ENCODE data around the gene ALG8. TPM values are rescaled to one million over a fixed set of nuclear protein-coding genes. Genes with fewer than 3 reads are reported as not detected.
"Not testable (repeated sequence)": the region's sequence is repeated elsewhere in the genome, so short reads cannot be mapped to it uniquely, and the experiment has no call there.

Gene ALG8
- total RNA-seq, 2 donors from 2014 or later, result 22.7 to 40.1 TPM

DNA sequence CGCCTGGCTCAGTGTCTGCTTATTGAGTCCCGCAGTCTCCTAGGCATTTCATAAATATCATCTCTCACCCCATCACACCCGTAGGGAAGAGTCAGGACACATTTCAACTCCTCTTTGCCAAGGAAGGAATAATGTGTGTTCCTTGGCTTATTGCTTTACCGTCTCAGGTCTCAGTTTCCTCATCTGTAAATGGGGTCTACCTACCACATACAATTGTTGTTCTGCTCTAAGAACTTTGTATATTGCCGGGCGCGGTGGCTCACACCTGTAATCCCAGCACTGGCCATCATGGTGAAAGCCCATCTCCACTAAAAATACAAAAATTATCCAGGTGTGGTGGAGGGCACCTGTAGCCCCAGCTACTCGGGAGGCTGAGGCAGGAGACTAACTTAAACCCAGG is 78.9 kb downstream of the ALG8 start:
- Histone ChIP-seq H3K36me3 (no peaks in the 10 kb centered on the region), H3K4me3 (no peak overlapping the region), H3K27ac (no peak overlapping the region), H3K27me3 (no peaks in the 10 kb centered on the region), H3K4me1 (no peaks in the 10 kb centered on the region), H3K9me3 (no peaks in the 10 kb centered on the region), H3K9ac (ENCODE audit: low read depth in 2 of 2, low read length in 2 of 2) (no peak overlapping the region)
- no peak for TF ChIP-seq CTCF (IDR thresholded peaks at IDR 0.05)
- no peak for DNase-seq
- intact Hi-C loops (cut with DNase I), result no loop called here

- intact Hi-C loops (cut with DNase I), result not testable (repeated sequence)
Observed at GRCh38 chr11:78059749-78060328, 79.6 kb downstream of the ALG8 start.

GRCh38 chr11:78057462-78058055 is 81.9 kb downstream of the ALG8 start:
- H3K36me3 ChIP-seq, result no peaks in the 10 kb centered on the region
- H3K4me3 ChIP-seq, result no peak overlapping the region
- TF ChIP-seq CTCF (IDR thresholded peaks at IDR 0.05), result no peak
- H3K27ac ChIP-seq, result no peak overlapping the region
- DNase-seq, result no peak
- intact Hi-C loops (cut with DNase I), result no loop called here
- no peaks in the 10 kb centered on the region for H3K9me3 ChIP-seq
- no peaks in the 10 kb centered on the region for H3K27me3 ChIP-seq
- H3K9ac ChIP-seq (ENCODE audit: low read depth in 2 of 2, low read length in 2 of 2), result no peak overlapping the region
- H3K4me1 ChIP-seq, result no peaks in the 10 kb centered on the region

More at GRCh38 chr11:78059749-78060328, 79.6 kb downstream of the ALG8 start:
- not testable (repeated sequence) for H3K4me3 ChIP-seq; H3K36me3 ChIP-seq; H3K27ac ChIP-seq; DNase-seq; H3K9ac ChIP-seq (ENCODE audit: low read depth in 2 of 2, low read length in 2 of 2); H3K27me3 ChIP-seq; H3K4me1 ChIP-seq; H3K9me3 ChIP-seq

GRCh38 chr11:78056093-78056492 is 83.3 kb downstream of the ALG8 start:
- Histone ChIP-seq H3K27ac (no peak overlapping the region), H3K4me3 (no peak overlapping the region), H3K27me3 (no peaks in the 10 kb centered on the region), H3K36me3 (no peaks in the 10 kb centered on the region), H3K9me3 (no peaks in the 10 kb centered on the region), H3K4me1 (no peaks in the 10 kb centered on the region), H3K9ac (ENCODE audit: low read depth in 2 of 2, low read length in 2 of 2) (no peak overlapping the region)
- intact Hi-C loops (cut with DNase I), result no loop called here
- no peak for TF ChIP-seq CTCF (IDR thresholded peaks at IDR 0.05)
- DNase-seq, result no peak

DNA sequence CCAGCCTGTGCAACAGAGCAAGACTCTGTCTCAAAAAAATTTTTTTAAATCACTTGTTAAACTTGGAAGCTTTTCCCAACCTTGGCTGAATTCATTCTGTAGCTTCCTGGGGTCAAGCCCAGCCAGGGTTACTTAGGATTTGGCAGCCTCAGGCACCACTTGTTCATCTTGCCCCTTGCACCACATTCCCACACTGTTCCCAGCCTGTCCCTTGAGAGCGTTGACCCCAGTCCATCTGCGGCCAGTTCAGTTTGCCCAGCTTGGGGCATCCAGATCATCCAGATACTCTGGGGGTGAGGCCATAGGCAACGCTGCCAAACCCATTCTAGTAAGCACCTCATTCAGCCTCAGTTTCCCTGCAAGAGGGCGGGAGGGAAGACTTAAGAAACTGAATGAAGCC is 84.5 kb downstream of the ALG8 start:
- H3K9ac ChIP-seq (ENCODE audit: low read depth in 2 of 2, low read length in 2 of 2), result no peak overlapping the region
- no peaks in the 10 kb centered on the region for H3K9me3 ChIP-seq
- no peak overlapping the region for H3K4me3 ChIP-seq
- no peak overlapping the region for H3K27ac ChIP-seq
- H3K36me3 ChIP-seq, result no peaks in the 10 kb centered on the region
- H3K4me1 ChIP-seq, result no peaks in the 10 kb centered on the region
- intact Hi-C loops (cut with DNase I), result no loop called here
- H3K27me3 ChIP-seq, result no peaks in the 10 kb centered on the region
- DNase-seq, result no peak
- no peak for TF ChIP-seq CTCF (IDR thresholded peaks at IDR 0.05)
